Thoracic aorta (tissue), 2 donors: ENCODE measurements around the gene ZNF346. TPM values are rescaled to one million over a fixed set of nuclear protein-coding genes. Genes with fewer than 3 reads are reported as not detected.

Source experiments
- ATAC-seq: fragments of 150-250 bp; one replicate; pipeline ENCODE4 v1.8.0; 2017; ENCODE audit warnings: low read depth; ENCODE audit not compliant: insufficient number of reproducible peaks, low FRiP score
- DNase-seq: peaks from one replicate; pipeline ENCODE4 v3.0.0-alpha.2; 2020; ENCODE audit warnings: low spot score
- H3K27ac ChIP-seq, 2 donors: fragments of 200-600 bp; sonication (generic); 1 replicate in 1 of 2; 2 replicates in 1 of 2; pipeline ENCODE4 v1.5.1; 2016; ENCODE audit warnings: mild to moderate bottlenecking in 2 of 2, moderate library complexity in 2 of 2
- H3K27me3 ChIP-seq: fragments of 200-600 bp; sonication (generic); replicated peaks from 2 replicates; pipeline ENCODE4 v1.6.0; 2016; ENCODE audit warnings: mild to moderate bottlenecking; ENCODE audit not compliant: insufficient read depth
- H3K36me3 ChIP-seq: fragments of 200-600 bp; sonication (generic); one replicate; pipeline ENCODE4 v1.5.1; 2016
- H3K4me1 ChIP-seq, 2 donors: fragments of 200-600 bp; sonication (generic); 1 replicate in 1 of 2; 2 replicates in 1 of 2; pipeline versions ENCODE4 v1.5.1 to v1.6.0; 2016; ENCODE audit warnings: low read depth in 2 of 2, mild to moderate bottlenecking in 1 of 2; ENCODE audit not compliant: control insufficient read depth in 1 of 2
- H3K4me3 ChIP-seq: fragments of 200-600 bp; sonication (generic); 2 replicates; pipeline ENCODE4 v1.5.1; 2016; ENCODE audit warnings: mild to moderate bottlenecking
- H3K9me3 ChIP-seq: fragments of 200-600 bp; sonication (generic); 2 replicates; pipeline ENCODE4 v1.5.1; 2016
- CTCF ChIP-seq: fragments of 200-600 bp; sonication (generic); IDR thresholded peaks from one replicate; pipeline ENCODE4 v1.5.1; 2019; ENCODE audit warnings: antibody characterized with exemption
- total RNA-seq, 2 donors: library from RNA; depleted of rRNA; stranded (reverse); fragments of >200 nt; gene quantifications; one replicate each; pipeline versions ENCODE4 v1.1.0 to v1.2.3, GENCODE V29; 2016

ZNF346 gene
- total RNA-seq, 2 donors from 2014 or later: 22.9 to 25.1 TPM

GRCh38 chr5:177004961-177005360 lies 17.5 kb upstream of the ZNF346 start:
- Histone ChIP-seq H3K9me3 (no peaks in the 10 kb centered on the region), H3K4me1 (peaks cover 7 to 23% of the 10 kb centered on the region in 2 donors), H3K27me3 (no peaks in the 10 kb centered on the region), H3K27ac (no peak overlapping the region), H3K4me3 (peak overlapping the region; percentile 99), H3K36me3 (no peaks in the 10 kb centered on the region)
- DNase-seq (no peak), ATAC-seq (no peak)
- no peak for TF ChIP-seq CTCF

- Histone ChIP-seq H3K9me3 (no peaks in the 10 kb centered on the region), H3K36me3 (no peaks in the 10 kb centered on the region), H3K27ac (peak overlapping the region; percentile 92 to 95), H3K4me3 (peak overlapping the region; percentile 99), H3K27me3 (no peaks in the 10 kb centered on the region), H3K4me1 (peaks cover 7 to 23% of the 10 kb centered on the region in 2 donors)
- ATAC-seq (peak; percentile 20), DNase-seq (peak; percentile 10)
- peak; percentile 58 for TF ChIP-seq CTCF
Observed at GRCh38 chr5:177005619-177006264, 16.8 kb upstream of the ZNF346 start.

DNA sequence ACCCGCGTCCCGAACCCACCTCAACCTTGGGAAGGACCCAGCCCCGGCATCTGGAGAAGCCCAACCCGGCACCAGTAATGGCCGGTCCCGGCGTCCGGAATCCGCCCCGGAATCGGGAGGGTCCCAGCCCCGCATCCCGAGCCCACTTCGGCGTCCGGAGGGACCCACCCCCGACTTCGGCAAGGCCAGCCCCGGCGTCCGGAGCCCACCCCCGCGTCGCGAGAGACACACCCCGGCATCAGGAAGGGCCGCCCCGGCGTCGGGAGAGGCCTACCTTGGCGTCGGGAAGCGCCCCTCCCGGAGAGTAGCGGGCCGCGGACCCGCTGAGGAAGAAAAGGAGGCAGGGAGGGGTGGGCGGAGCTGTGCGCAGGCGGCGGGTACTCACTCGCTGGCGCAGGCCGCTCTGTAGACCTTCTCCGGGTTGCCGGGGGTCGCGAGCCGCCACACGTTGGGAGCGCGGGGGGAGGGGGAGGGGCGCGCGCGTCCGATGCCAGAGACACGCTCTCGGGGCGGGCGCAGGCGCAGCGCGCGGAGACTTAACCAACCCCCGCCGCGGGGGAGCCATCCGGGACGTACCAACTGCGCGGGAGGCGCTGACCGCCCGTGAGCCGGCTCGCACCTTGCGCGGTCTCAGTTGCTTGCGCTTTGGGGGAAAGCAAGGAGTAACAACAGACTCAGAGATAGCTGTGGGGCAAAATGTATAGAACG lies 16.1 kb upstream of the ZNF346 start, which contains the start of gene UIMC1:
Gene UIMC1, minus strand, starts transcription at position 515 of the 708 bp plus-strand sequence. CDS start 24,164 bp downstream, outside the sequence.
- Histone ChIP-seq H3K4me3 (peak within 1 kb of the TSS; percentile 99), H3K4me1 (peaks cover 7 to 23% of the 10 kb centered on the region in 2 donors), H3K27ac (peak within 1 kb of the TSS; percentile 92 to 95), H3K36me3 (no peaks in the 10 kb centered on the region), H3K9me3 (no peaks in the 10 kb centered on the region), H3K27me3 (no peaks in the 10 kb centered on the region)
- TF ChIP-seq CTCF: no peak
- peak; percentile 71 for DNase-seq
- peak; percentile 86 for ATAC-seq

DNA sequence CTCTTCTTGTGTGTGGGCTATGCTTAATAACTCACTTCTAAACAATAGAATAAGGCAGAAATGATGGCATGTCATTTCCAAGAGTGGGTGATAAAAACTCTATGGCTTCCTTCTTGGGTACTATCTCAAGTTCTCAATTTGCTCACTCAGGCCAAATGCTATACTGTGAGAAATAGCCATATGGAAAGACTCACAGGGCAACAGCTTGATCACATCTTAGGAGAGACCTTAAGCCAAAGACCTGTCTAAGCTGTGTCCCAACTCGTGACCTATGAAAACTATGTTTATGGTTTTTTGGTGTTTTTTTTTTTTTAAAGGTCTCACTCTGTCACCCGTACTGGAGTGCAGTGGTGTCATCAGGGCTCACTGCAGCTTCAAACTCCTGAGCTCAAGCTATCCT lies 13.8 kb upstream of the ZNF346 start:
- no peak for TF ChIP-seq CTCF
- ATAC-seq (no peak), DNase-seq (no peak)
- no peak overlapping the region for H3K27ac ChIP-seq
- no peaks in the 10 kb centered on the region for H3K9me3 ChIP-seq
- no peak overlapping the region for H3K4me3 ChIP-seq
- H3K27me3 ChIP-seq: no peaks in the 10 kb centered on the region
- no peaks in the 10 kb centered on the region for H3K36me3 ChIP-seq
- peaks cover 7 to 19% of the 10 kb centered on the region in 2 donors for H3K4me1 ChIP-seq

DNA sequence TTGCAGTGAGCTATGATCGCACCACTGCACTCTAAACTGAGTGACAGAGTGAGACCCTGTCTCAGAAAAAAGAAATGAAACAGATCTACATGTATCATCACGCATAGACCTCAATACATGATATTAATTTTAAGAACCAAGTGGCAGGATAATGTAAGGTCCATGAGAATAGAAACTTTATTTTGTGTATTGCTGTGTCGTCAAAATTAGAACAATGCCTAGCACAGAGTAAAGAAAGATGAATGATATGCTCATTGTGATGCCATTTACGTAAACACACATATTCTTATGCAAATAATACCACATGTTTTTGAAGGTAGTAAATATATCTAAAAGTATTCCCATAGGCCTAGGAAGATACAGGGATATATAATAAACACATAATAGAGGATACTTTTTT lies 12.3 kb upstream of the ZNF346 start:
- ATAC-seq: no peak
- DNase-seq: no peak
- Histone ChIP-seq H3K4me1 (peaks cover 3 to 5% of the 10 kb centered on the region in 2 donors), H3K4me3 (no peak overlapping the region), H3K9me3 (no peaks in the 10 kb centered on the region), H3K27ac (no peak overlapping the region), H3K27me3 (no peaks in the 10 kb centered on the region), H3K36me3 (no peaks in the 10 kb centered on the region)
- TF ChIP-seq CTCF: no peak
